GM19099 (cell line): ENCODE data around the gene KCNA3.

ENCODE experiments used
- POLR2A ChIP-seq: IDR thresholded peaks from 3 replicates; pipeline ENCODE4 v1.6.1; 2011; ENCODE audit warnings: low read depth; ENCODE audit not compliant: insufficient read length; ENCODE audit errors: extremely low read depth

The KCNA3 gene

DNA sequence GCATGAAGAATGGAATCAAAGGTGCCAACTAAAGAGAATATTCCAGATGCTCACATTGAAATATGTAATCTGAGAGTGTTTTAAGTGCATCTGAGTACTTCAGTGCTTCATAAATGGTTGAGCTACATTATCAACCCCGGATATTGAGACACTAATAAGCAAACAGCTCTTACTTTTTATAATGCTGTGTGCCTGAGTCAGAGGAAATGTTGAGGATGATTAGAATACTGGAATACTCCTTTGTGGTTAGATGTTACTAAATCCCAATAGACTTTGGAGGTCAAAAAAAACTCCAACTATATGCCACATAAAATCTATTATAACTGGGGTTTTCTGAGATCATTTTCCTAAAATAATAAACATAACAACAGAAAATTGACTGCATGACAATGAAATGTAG is 12.5 kb upstream of the KCNA3 start:
- TF ChIP-seq POLR2A, result no peak

DNA sequence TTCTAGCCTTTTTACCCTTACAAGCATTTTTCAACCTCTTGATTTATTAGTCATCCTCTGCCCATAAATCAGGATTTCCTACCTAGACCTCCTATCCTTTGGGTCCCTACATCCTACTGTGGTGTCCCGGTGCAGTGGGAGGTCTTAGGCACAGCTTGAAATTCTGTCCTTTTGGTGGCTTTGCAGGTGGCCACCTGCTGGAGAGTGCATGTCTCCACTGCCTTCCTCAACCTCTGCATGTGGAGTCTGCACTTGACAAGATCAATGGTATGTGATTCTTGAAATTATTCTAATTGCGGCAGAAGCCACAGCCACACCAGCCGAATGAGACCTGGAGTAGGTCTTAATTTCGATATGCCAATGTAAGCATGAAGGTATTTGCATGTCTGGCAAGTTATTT is 11.4 kb upstream of the KCNA3 start:
- TF ChIP-seq POLR2A, result no peak

DNA sequence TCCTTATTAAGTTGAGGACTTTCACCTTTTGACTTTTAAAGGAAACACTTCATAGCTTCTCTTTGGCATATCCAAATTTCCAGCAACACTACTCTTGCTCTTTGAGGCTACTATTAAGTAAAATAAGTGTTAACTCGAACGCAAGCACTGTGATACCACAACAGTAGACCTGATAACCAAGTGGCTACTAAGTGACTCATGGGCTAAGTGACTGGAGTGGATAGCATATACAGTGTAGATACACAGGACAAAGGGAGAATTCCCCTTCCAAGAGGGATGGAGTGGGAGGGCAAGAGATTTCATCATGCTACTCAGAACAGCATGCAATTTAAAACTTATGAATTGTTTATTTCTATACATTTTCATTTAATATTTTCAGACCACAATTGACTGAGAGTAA is 9.8 kb upstream of the KCNA3 start:
- no peak for TF ChIP-seq POLR2A

DNA sequence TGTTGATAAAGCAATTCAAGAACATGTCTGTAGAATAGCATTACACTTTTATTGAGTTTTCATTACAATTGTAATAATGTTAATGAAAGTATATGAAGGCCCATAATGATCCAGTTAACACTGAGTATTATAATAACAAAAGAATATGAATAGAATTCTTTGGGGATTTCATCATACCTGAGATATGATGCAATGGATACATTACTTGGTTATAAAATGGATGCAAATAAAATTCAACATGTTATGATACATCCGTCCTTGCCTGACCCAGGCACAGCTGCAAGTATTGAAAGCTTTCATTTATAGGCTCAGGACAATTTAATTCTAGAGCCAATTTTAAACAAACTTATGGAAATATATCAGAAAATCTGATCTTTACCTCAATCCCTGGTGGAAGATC is 8.2 kb upstream of the KCNA3 start:
- no peak for TF ChIP-seq POLR2A

DNA sequence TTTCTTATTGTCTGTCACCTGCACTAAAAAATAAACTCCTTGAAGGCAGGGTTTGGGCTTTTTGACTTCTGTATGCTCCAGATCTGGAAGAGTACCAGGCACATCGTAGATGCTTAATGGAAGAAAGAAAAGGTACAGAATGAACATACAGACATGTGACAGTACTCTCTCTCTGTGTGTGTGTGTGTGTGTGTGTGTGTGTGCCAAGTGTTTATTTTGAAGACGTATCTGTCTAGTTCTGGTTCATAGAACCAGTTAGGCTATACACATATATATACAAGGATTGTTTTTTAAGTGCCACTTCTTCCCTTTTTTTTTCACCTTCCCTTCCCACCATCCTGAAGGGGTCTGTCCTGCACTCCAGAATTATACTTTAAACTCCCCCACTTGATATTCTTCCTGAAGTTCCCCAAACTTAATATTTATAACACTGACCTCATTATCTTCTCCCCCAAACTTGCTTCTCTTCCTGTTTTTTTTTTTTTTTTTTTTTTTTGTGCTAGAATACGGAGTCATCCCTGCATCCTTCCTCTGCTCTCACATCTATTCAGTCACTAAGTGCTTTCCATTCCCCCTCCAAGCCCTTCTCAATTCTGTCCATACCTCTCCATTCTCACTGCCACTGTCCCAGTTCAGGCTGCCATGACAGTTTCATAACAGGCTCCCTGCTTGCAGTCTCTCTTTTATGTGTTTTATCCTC is 5.4 kb upstream of the KCNA3 start:
- no peak for TF ChIP-seq POLR2A

DNA sequence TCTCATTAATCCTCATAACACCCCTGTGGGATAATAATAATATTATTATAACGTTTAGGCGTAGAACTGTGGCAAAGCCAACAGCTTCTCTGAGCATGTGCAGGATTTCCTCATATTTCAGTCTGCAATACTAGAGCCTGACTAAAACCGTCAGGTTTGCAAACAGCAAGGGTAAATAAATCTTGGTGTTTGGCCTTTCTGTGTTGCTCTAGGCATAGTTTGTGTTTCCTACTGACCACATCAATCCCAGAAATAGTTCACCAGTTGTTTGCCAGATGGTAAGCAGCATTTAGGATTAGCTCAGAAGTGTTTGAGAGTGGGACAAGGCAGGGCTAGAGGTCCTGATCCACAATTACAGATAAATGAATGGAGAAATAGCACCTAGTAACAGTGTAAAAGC is 2.8 kb upstream of the KCNA3 start:
- TF ChIP-seq POLR2A, result no peak

DNA sequence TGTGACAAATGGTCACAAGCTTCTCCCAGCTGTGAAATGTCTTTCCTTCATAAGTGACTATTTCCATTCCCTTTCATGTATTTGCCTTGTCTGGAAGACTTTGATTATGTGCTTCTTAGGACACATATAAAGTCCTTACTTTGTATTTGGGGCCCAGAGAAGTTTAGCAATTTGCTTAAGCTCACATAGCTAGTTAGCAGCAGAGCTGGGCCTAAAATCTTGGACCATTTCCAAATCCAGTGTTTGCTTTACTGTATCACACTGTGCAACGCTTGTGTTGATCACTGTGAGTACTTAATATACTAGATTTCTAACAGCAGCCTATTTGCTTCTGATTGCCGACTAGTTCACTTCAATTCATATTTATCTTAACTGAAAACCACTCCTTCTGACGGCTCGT is 2.2 kb upstream of the KCNA3 start:
- TF ChIP-seq POLR2A, result no peak

DNA sequence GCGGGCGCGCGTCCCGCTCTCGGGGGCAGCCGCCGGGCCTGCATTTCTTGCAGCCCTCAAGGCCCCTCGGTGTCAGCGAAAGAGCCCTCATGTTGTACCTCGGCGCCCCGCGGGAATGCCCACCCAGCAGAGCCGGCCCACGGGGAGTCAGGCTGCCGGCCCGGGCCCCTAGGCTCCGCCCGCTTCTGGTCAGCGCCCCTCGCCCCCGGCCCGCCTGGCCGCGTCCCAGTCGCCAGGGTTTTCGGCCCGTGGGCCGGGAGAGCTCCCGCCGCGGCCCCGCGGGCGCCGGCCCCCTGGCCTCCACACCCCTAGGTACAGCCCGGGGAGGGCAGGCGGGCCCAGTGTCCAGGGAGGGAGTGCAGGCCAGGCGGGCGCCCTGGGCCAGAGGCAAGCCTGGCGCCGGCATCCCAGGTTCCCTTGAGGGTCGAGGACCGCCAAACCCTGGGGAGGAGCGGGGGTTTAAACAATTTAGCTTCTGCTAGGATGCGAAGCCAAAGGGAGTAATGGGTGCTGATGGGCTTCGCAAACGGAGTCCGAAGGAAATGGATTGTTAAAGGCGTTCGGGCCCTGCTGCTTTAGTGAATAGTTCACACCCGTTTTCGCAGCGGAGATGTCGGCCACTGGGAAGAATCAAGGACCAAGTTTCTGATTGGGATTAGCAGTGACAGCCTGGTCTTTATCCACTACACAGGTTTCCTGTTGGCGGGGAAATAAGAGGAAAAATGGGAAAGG is 486 bp upstream of the KCNA3 start:
- TF ChIP-seq POLR2A, result no peak

DNA sequence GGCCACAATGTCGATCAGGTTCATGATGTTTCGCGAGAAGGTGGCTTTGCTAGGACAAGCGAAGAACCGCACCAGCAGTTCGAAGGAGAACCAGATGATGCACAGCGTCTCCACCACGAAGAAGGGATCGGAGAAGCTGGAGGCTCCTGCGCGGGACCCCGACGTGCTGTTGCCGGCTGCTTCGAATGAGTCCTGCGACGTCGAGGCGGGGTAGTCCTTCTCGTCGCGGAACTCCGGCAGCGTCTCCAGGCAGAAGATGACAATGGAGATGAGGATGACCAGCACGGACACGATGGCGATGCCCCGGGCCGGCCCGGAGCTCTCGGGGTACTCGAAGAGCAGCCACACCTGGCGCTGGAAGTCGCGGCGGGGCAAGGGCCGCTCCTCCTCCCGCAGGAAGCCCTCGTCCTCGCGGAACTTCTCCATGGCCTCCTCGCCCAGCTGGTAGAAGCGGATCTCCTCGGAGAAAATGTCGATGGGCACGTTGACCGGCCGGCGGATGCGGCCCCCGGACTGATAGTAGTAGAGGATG is 869 bp downstream of the KCNA3 start:
- no peak for TF ChIP-seq POLR2A

DNA sequence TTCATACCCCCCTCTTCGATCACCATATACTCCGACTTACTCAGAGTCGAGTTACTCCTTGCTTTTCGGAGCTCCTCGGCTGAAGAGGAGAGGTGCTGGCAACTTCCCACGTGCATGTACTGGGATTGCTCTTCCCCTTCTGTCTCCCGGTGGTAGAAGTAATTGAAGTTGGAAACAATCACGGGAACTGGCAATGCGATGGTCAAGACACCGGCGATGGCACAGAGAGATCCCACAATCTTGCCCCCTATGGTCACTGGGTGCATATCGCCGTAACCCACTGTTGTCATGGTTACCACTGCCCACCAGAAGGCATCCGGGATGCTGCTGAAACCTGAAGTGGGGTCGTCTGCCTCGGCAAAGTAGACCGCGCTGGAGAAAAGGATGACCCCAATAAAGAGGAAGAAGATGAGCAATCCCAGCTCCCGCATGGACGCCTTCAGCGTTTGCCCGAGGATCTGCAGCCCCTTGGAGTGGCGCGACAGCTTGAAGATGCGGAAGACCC is 1.5 kb downstream of the KCNA3 start:
- TF ChIP-seq POLR2A, result no peak

DNA sequence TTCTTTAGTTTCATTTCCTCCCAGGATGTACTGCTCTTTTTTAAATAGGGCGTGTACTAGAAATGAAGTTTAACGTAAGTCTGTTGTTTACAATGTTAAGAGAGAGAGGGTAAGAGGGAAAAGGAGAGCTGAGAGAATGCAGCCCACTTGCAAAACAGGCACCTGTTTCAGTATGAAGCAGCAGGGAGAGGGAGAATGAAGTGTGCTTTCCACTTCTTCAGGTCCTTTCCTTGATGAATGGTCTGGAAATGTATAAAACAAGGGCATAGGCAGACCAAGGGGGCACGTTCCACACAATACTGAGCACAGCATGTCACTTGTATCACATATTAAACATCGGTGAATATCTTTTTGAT is 2.0 kb downstream of the KCNA3 start:
- TF ChIP-seq POLR2A, result peak; percentile 49

DNA sequence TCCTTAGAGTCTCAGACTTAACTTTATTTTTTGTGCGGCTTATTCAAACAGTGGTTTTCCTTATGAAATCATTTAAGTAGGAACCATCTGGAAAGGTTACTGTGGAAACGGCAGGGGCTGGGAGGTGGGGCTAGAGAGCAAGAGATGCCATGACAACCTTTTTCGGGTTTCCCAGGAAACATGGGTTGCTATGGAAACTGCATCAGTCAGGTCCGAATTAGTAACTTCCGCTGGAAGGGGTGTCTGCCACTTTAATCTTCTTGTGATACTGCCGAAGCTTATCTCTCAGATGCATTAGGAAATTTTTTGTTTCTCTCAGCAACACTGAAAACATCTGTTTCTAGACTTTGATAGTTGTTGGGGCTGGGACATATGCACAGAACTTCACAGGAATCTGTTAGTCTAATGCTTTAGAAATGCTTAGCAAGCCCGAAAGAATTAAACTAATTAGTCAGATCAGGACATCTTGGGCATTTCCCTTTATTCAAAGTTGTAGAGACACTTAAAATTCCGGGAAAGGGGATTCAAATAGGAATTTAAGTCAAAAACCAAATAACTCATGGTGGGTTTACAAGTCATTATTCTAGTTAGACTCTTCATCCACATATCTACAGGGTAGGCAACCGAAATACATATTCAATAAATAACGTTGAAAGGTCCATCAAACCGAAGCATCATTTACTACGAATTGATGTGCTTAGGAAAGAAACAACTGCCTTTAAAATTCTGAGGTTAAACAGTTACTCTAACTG is 2.6 kb downstream of the KCNA3 start:
- TF ChIP-seq POLR2A, result no peak

DNA sequence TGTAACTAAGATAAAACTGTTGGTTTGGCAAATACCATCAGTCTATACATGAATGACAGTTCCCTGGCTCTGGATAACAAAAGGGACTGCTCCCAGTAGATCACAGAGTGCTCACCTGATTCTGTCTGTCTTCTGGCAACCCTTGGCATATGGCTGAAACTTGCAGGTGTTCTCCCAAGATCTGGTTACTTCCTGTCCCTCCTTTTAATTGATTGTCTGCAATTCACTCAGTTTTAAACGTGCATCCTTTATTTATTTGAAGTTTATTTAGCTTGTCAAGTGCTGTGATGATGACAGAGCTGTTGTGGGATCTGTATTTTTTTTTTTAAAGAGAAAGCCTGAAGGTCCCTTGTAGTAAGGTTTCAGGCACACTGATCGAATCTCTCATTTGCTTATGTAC is 3.4 kb downstream of the KCNA3 start:
- no peak for TF ChIP-seq POLR2A

DNA sequence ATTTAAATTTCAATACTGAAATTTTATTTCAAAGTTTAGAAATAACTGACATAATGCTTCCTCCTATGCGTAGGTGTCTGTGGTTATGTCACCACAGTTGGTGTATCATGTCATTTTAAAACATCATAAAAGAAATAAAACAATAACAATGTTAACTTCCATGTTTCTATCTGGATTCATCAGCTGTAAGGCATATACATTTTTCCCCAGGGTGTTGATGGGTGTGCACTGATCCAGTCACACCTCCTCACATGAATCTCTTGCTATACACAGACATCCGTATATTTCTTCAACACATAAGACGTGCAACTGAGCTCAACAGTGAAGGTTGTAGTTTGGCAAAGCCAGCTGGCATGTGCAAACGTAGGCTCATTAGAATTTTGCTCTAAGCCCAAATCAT is 6.2 kb downstream of the KCNA3 start:
- TF ChIP-seq POLR2A, result no peak

DNA sequence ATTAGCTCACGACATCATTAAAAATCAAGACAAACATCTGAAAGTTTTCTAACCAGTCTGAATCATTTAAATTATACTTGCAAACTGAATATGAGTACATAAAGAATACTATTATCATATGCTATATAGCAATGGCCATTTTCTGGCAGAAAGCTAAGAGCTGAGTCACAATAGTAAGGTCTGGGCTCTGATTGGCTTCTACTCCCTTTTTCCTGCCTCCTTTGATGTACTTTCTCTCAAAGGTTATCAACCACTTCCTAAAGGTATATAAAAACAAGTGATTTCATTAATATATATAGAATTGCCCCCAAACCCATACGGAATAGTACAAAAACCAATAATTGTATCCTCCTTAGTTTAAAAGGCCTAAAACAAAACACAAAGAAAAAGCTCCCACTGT is 7.0 kb downstream of the KCNA3 start:
- TF ChIP-seq POLR2A, result no peak
